H9 (cell line): Measurements from ENCODE around the gene ABHD12. TPM values are rescaled to one million over a fixed set of nuclear protein-coding genes. Genes with fewer than 3 reads are reported as not detected.

Source experiments
- DNase-seq: peaks from one replicate; pipeline ENCODE4 v3.0.0-alpha.2; 2017
- H2AFZ ChIP-seq: one replicate; pipeline ENCODE4 v1.6.1; 2013; ENCODE audit warnings: mild to moderate bottlenecking, low read length, control low read depth, moderate library complexity
- H2AK5ac ChIP-seq: 2 replicates; pipeline ENCODE4 v1.6.1; 2013; ENCODE audit warnings: low read length, control low read depth, mixed read lengths; ENCODE audit not compliant: insufficient read length
- H2BK120ac ChIP-seq: one replicate; pipeline ENCODE4 v1.6.1; 2013; ENCODE audit warnings: low read depth, mild to moderate bottlenecking, low read length, control low read depth, inconsistent platforms; ENCODE audit not compliant: poor library complexity, severe bottlenecking
- H2BK12ac ChIP-seq: 2 replicates; pipeline ENCODE4 v1.6.1; 2013; ENCODE audit warnings: low read length, control low read depth, mixed read lengths, low read depth; ENCODE audit not compliant: insufficient read length
- H2BK15ac ChIP-seq: 2 replicates; pipeline ENCODE4 v1.6.1; 2013; ENCODE audit warnings: low read depth, low read length, control low read depth
- H2BK20ac ChIP-seq: one replicate; pipeline ENCODE4 v1.6.1; 2013; ENCODE audit warnings: low read depth, mild to moderate bottlenecking, low read length, control low read depth, inconsistent platforms; ENCODE audit not compliant: poor library complexity, severe bottlenecking
- H2BK5ac ChIP-seq: 2 replicates; pipeline ENCODE4 v1.6.1; 2013; ENCODE audit warnings: low read length, control low read depth, mixed read lengths; ENCODE audit not compliant: insufficient read length
- H3K14ac ChIP-seq: 2 replicates; pipeline ENCODE4 v1.6.1; 2013; ENCODE audit warnings: low read length, control low read depth; ENCODE audit not compliant: insufficient read depth
- H3K18ac ChIP-seq: 2 replicates; pipeline ENCODE4 v1.6.1; 2013; ENCODE audit warnings: low read depth, mild to moderate bottlenecking, mixed read lengths, low read length, control low read depth; ENCODE audit not compliant: insufficient read length
- H3K23ac ChIP-seq: 2 replicates; pipeline ENCODE4 v1.6.1; 2013; ENCODE audit warnings: low read length, control low read depth, mixed read lengths, low read depth; ENCODE audit not compliant: insufficient read length
- H3K23me2 ChIP-seq: 2 replicates; pipeline ENCODE4 v1.6.1; 2013; ENCODE audit warnings: low read depth, mild to moderate bottlenecking, mixed read lengths, low read length, control low read depth; ENCODE audit not compliant: insufficient read length, poor library complexity, severe bottlenecking
- H3K27ac ChIP-seq: 2 replicates; pipeline ENCODE4 v1.5.1; 2013; ENCODE audit warnings: low read length, control low read depth, mixed read lengths, low read depth; ENCODE audit not compliant: insufficient read length
- H3K27me3 ChIP-seq: 2 replicates; pipeline ENCODE4 v1.6.1; 2013; ENCODE audit warnings: low read length, control low read depth, inconsistent platforms; ENCODE audit not compliant: insufficient read depth
- H3K4ac ChIP-seq: 2 replicates; pipeline ENCODE4 v1.6.1; 2013; ENCODE audit warnings: low read depth, mild to moderate bottlenecking, control low read depth, inconsistent platforms, low read length, moderate library complexity
- H3K4me1 ChIP-seq: 2 replicates; pipeline ENCODE4 v1.6.1; 2013; ENCODE audit warnings: low read length, control low read depth, inconsistent platforms; ENCODE audit not compliant: insufficient read depth
- H3K4me2 ChIP-seq: 2 replicates; pipeline ENCODE4 v1.6.1; 2013; ENCODE audit warnings: low read length, control low read depth, mixed read lengths; ENCODE audit not compliant: insufficient read length, insufficient read depth
- H3K56ac ChIP-seq: 2 replicates; pipeline ENCODE4 v1.6.1; 2013; ENCODE audit warnings: low read depth, mild to moderate bottlenecking, mixed read lengths, low read length, control low read depth; ENCODE audit not compliant: insufficient read length
- H3K79me1 ChIP-seq: 2 replicates; pipeline ENCODE4 v1.6.1; 2013; ENCODE audit warnings: low read depth, mild to moderate bottlenecking, moderate library complexity, low read length, control low read depth, inconsistent platforms; ENCODE audit not compliant: insufficient read depth, poor library complexity, severe bottlenecking
- H3K79me2 ChIP-seq: 2 replicates; pipeline ENCODE4 v1.6.1; 2013; ENCODE audit warnings: low read length, control low read depth, inconsistent platforms; ENCODE audit not compliant: insufficient read depth
- H3K9ac ChIP-seq: 2 replicates; pipeline ENCODE4 v1.6.1; 2013; ENCODE audit warnings: low read length, control low read depth, mixed read lengths; ENCODE audit not compliant: insufficient read length; ENCODE audit errors: extremely low read depth
- H3K9me3 ChIP-seq: one replicate; pipeline ENCODE4 v1.6.1; 2013; ENCODE audit warnings: low read depth, low read length, inconsistent platforms; ENCODE audit not compliant: control insufficient read depth
- H3T11ph ChIP-seq: one replicate; pipeline ENCODE4 v1.6.1; 2013; ENCODE audit warnings: mild to moderate bottlenecking, low read length, control low read depth, inconsistent platforms
- H4K20me1 ChIP-seq: one replicate; pipeline ENCODE4 v1.6.1; 2013; ENCODE audit not compliant: control insufficient read depth, insufficient read length, insufficient read depth
- H4K5ac ChIP-seq: 2 replicates; pipeline ENCODE4 v1.6.1; 2013; ENCODE audit warnings: low read depth, mild to moderate bottlenecking, mixed read lengths, low read length, control low read depth; ENCODE audit not compliant: insufficient read length
- H4K8ac ChIP-seq: replicated peaks from 2 replicates; pipeline ENCODE4 v1.6.1; 2013; ENCODE audit warnings: low read length, control low read depth, mixed read lengths, low read depth; ENCODE audit not compliant: insufficient read length
- H4K91ac ChIP-seq: 2 replicates; pipeline ENCODE4 v1.6.1; 2013; ENCODE audit warnings: low read depth, mild to moderate bottlenecking, moderate library complexity, mixed read lengths, low read length, control low read depth; ENCODE audit not compliant: insufficient read length
- H3K27ac Mint-ChIP-seq, 3 experiments: 2 replicates in 2 of 3; 3 replicates in 1 of 3; pipeline ENCODE4 v1.8.0; 2020 to 2021; ENCODE audit warnings: mixed read lengths in 3 of 3, mild to moderate bottlenecking in 1 of 3, moderate library complexity in 1 of 3
- H3K27me3 Mint-ChIP-seq: 2 replicates; pipeline ENCODE4 v1.8.0; 2021; ENCODE audit warnings: low read depth, mild to moderate bottlenecking, moderate library complexity, mixed read lengths
- H3K36me3 Mint-ChIP-seq, 3 experiments: 2 replicates in 2 of 3; 3 replicates in 1 of 3; pipeline ENCODE4 v1.8.0; 2020 to 2021; ENCODE audit warnings: low read depth in 3 of 3, mixed read lengths in 3 of 3; ENCODE audit not compliant: insufficient read depth in 1 of 3
- H3K4me1 Mint-ChIP-seq, 2 experiments: 2 replicates each; pipeline ENCODE4 v1.8.0; 2020; ENCODE audit warnings: mixed read lengths in 2 of 2
- H3K4me3 Mint-ChIP-seq, 2 experiments: 2 replicates in 1 of 2; 3 replicates in 1 of 2; pipeline ENCODE4 v1.8.0; 2020 to 2021; ENCODE audit warnings: mild to moderate bottlenecking in 2 of 2, mixed read lengths in 2 of 2, moderate library complexity in 1 of 2
- H3K9me3 Mint-ChIP-seq, 2 experiments: 2 replicates in 1 of 2; 3 replicates in 1 of 2; pipeline ENCODE4 v1.8.0; 2020; ENCODE audit warnings: mild to moderate bottlenecking in 2 of 2, mixed read lengths in 2 of 2, moderate library complexity in 1 of 2
- WGBS: extraction: QIAGEN DNeasy Blood & Tissue Kit; methylation state at CpG from one replicate; pipeline ENCODE4 v1.1.7; 2013; ENCODE audit warnings: missing lambda C conversion rate, low lambda C conversion rate, mixed read lengths; ENCODE audit not compliant: insufficient read length; ENCODE audit errors: extremely low coverage; 5-methylcytosine and 5-hydroxymethylcytosine counted together
- total RNA-seq: library from RNA; stranded (reverse); gene quantifications from 2 replicates; pipeline ENCODE4 v1.2.1, GENCODE V29; 2021
- TF ChIP-seq, protein P1 (sequence below): fragments of 200-600 bp; sonication (generic); conservative IDR thresholded peaks from 3 replicates; pipeline ENCODE4 v1.8.0; 2021; ENCODE audit warnings: antibody characterized with exemption, mild to moderate bottlenecking

The ABHD12 gene
- total RNA-seq, 1 experiment from 2014 or later: 54.4 TPM

DNA sequence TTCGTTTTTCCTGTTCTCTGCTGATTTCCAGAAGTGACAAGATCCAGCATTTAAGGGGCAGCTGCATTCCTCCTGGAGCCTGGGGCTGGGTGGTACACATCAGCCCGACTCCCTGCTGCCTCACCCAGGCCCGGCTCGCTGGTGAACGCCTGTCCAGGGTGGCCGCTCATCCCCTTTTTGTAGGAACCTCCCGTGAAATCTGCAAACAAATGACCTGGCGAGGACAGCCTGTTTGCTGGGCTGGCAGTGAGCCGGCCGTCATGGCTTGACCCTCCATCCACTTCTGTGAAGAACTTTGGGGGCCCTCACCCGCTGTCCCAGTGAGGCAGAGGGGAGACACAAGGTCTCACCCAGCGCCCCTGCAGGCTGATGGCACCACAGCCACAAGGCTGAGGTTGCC is 103.7 kb downstream of the ABHD12 start:
- Histone ChIP-seq H3K23ac (no peak overlapping the region), H3K9ac (no peak overlapping the region), H2AFZ (no peak overlapping the region), H4K5ac (no peak overlapping the region), H3K9me3 (no peaks in the 10 kb centered on the region), H4K91ac (no peak overlapping the region), H3T11ph (no peak overlapping the region), H3K23me2 (no peaks in the 10 kb centered on the region), H2AK5ac (no peak overlapping the region), H3K27ac (no peak overlapping the region), H2BK20ac (no peak overlapping the region), H3K79me2 (no peaks in the 10 kb centered on the region), H3K4me1 (no peaks in the 10 kb centered on the region), H3K4me2 (no peak overlapping the region), H3K4ac (no peak overlapping the region), H4K8ac (no peak overlapping the region), H2BK12ac (no peak overlapping the region), H3K27me3 (no peaks in the 10 kb centered on the region), H3K18ac (no peak overlapping the region), H3K56ac (no peak overlapping the region), H3K79me1 (no peaks in the 10 kb centered on the region), H3K14ac (no peak overlapping the region), H4K20me1 (no peaks in the 10 kb centered on the region), H2BK15ac (no peak overlapping the region), H2BK120ac (no peak overlapping the region), H2BK5ac (no peak overlapping the region)
- Mint-ChIP-seq H3K9me3 (no peaks in the 10 kb centered on the region; a peak in 1 of 5 replicates), H3K4me3 (no peak overlapping the region), H3K36me3 (peaks cover 27 to 63% (median 61%) of the 10 kb centered on the region in 3 experiments), H3K27ac (no peak overlapping the region; a peak in 1 of 7 replicates), H3K27me3 (no peaks in the 10 kb centered on the region; the same call in 1 of the 2 replicates), H3K4me1 (peaks cover 0 to 4% of the 10 kb centered on the region in 2 experiments; a peak in 1 of 4 replicates)
- DNase-seq: no peak
- whole genome bisulfite sequencing: no CpG with 5 or more reads among the region's 12 CpGs
- TF ChIP-seq, protein P1, sequence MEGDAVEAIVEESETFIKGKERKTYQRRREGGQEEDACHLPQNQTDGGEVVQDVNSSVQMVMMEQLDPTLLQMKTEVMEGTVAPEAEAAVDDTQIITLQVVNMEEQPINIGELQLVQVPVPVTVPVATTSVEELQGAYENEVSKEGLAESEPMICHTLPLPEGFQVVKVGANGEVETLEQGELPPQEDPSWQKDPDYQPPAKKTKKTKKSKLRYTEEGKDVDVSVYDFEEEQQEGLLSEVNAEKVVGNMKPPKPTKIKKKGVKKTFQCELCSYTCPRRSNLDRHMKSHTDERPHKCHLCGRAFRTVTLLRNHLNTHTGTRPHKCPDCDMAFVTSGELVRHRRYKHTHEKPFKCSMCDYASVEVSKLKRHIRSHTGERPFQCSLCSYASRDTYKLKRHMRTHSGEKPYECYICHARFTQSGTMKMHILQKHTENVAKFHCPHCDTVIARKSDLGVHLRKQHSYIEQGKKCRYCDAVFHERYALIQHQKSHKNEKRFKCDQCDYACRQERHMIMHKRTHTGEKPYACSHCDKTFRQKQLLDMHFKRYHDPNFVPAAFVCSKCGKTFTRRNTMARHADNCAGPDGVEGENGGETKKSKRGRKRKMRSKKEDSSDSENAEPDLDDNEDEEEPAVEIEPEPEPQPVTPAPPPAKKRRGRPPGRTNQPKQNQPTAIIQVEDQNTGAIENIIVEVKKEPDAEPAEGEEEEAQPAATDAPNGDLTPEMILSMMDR: no peak
